K562 (cell line): ENCODE results near the gene HSF5. TPM values are rescaled to one million over a fixed set of nuclear protein-coding genes. Genes with fewer than 3 reads are reported as not detected.

Experiments
- ATAC-seq: fragments of 200-7000 bp; cut with Tn5 transposase; 3 replicates; pipeline ENCODE4 v1.9.1; 2020; ENCODE audit warnings: moderate library complexity
- BruUV-seq: library from RNA; stranded (reverse); fragments of 400-500 nt; replicated peaks from 2 replicates; lab custom pipeline; 2021; lab: Mats Ljungman, UMichigan
- CTCF ChIA-PET: fragments of 300-600 bp; formaldehyde crosslinking; extraction: SDS; loops from one replicate; lab custom pipeline; 2021; ENCODE audit warnings: low intra/inter-chr PET ratio; lab: Yijun Ruan, JAX
- POLR2A ChIA-PET: fragments of 300-600, 350-650 bp; sonication (Branson Sonifier 250); formaldehyde crosslinking; extraction: SDS; loops from one replicate; lab custom pipeline; 2021; ENCODE audit warnings: antibody characterized with exemption, inconsistent platforms; lab: Yijun Ruan, JAX
- DNase-seq, 4 experiments: peaks; one replicate each; pipeline versions ENCODE4 v3.0.0 to v3.0.0-alpha.2; 2011 to 2018; ENCODE audit warnings: low spot score in 3 of 4, mixed read lengths in 3 of 4; ENCODE audit errors: extremely low read depth in 1 of 4
- FAIRE-seq: peaks from 2 replicates; lab custom pipeline; 2011; peaks lifted over from hg19 to GRCh38; lab: Jason Lieb, UNC
- H2AFZ ChIP-seq: 2 replicates; pipeline ENCODE4 v1.6.0; 2011; ENCODE audit warnings: low read depth, low read length, control low read depth, inconsistent platforms
- H3K27ac ChIP-seq: fragments of 200-600 bp; 3 replicates; pipeline ENCODE4 v1.8.0; 2011; ENCODE audit warnings: low read depth, mild to moderate bottlenecking, control low read depth, inconsistent platforms, low read length, moderate library complexity, mixed read lengths; ENCODE audit errors: extremely low read depth
- H3K27me3 ChIP-seq, 2 experiments: fragments of 300-600 bp in 1 of 2; 2 replicates in 1 of 2; 3 replicates in 1 of 2; pipeline versions ENCODE4 v1.6.0 to v1.8.0; 2011; ENCODE audit warnings: inconsistent platforms in 2 of 2, low read length in 2 of 2, mild to moderate bottlenecking in 1 of 2, mixed read lengths in 1 of 2, moderate library complexity in 1 of 2; ENCODE audit not compliant: control insufficient read depth in 2 of 2, insufficient read depth in 2 of 2
- H3K36me3 ChIP-seq: fragments of 300-600 bp; 3 replicates; pipeline ENCODE4 v1.8.0; 2011; ENCODE audit warnings: mild to moderate bottlenecking, low read length, inconsistent platforms; ENCODE audit not compliant: control insufficient read depth, insufficient read depth
- H3K4me1 ChIP-seq, 2 experiments: fragments of 200-600 bp in 1 of 2; replicated peaks in 1 of 2; 2 replicates in 1 of 2; 3 replicates in 1 of 2; pipeline versions ENCODE4 v1.5.1 to v1.8.0; 2011; ENCODE audit warnings: inconsistent platforms in 2 of 2, low read length in 2 of 2, mild to moderate bottlenecking in 1 of 2, mixed read lengths in 1 of 2, moderate library complexity in 1 of 2; ENCODE audit not compliant: control insufficient read depth in 2 of 2, insufficient read depth in 2 of 2
- H3K4me2 ChIP-seq: 2 replicates; pipeline ENCODE4 v1.6.1; 2011; ENCODE audit warnings: low read length, control low read depth, inconsistent platforms, mixed read lengths; ENCODE audit not compliant: insufficient read depth
- H3K4me3 ChIP-seq: fragments of 200-600 bp; sonication (generic), shearing (Covaris generic); 2 replicates; pipeline ENCODE4 v1.5.1; 2016; ENCODE audit warnings: control low read depth, inconsistent platforms
- H3K79me2 ChIP-seq: fragments of 200-600 bp; 3 replicates; pipeline ENCODE4 v1.8.0; 2011; ENCODE audit warnings: low read length, inconsistent platforms; ENCODE audit not compliant: control insufficient read depth, insufficient read depth
- H3K9ac ChIP-seq, 2 experiments: 2 replicates each; pipeline versions ENCODE4 v1.6.0 to v1.6.1; 2011; ENCODE audit warnings: low read depth in 2 of 2, low read length in 2 of 2, control low read depth in 1 of 2, inconsistent platforms in 1 of 2, mild to moderate bottlenecking in 1 of 2, mixed read lengths in 1 of 2; ENCODE audit not compliant: insufficient read depth in 1 of 2
- H3K9me1 ChIP-seq: one replicate; pipeline ENCODE4 v1.6.0; 2011; ENCODE audit warnings: inconsistent platforms, mild to moderate bottlenecking, low read length, moderate library complexity; ENCODE audit not compliant: control insufficient read depth, insufficient read depth
- H3K9me3 ChIP-seq: replicated peaks from 2 replicates; pipeline ENCODE4 v1.5.1; 2011; ENCODE audit warnings: low read depth, low read length, inconsistent platforms; ENCODE audit not compliant: control insufficient read depth, insufficient read depth
- H4K20me1 ChIP-seq: replicated peaks from 2 replicates; pipeline ENCODE4 v1.6.1; 2011; ENCODE audit warnings: low read length, inconsistent platforms, mixed read lengths; ENCODE audit not compliant: control insufficient read depth, insufficient read depth
- BACH1 ChIP-seq: fragments of 200-800 bp; sonication (Bioruptor generic); IDR thresholded peaks from 2 replicates; pipeline ENCODE4 v1.6.1; 2016; ENCODE audit warnings: missing genetic modification characterization, missing compliant biosample characterization
- BDP1 ChIP-seq: IDR thresholded peaks from 3 replicates; pipeline ENCODE4 v1.6.1; 2011; ENCODE audit not compliant: insufficient read length, insufficient read depth
- CBFB ChIP-seq: sonication (generic); formaldehyde crosslinking; IDR thresholded peaks from 2 replicates; pipeline ENCODE4 v1.4.0; 2020; ENCODE audit warnings: mild to moderate bottlenecking, missing genetic modification reagents
- EP300 ChIP-seq: IDR thresholded peaks from 2 replicates; pipeline ENCODE4 v1.6.1; 2012; ENCODE audit warnings: low read length, improper control_type of control experiment
- GABPA ChIP-seq: fragments of 200-800 bp; sonication (Bioruptor generic); conservative IDR thresholded peaks from 2 replicates; pipeline ENCODE4 v1.6.1; 2016; ENCODE audit warnings: low read depth, missing genetic modification characterization, missing compliant biosample characterization
- HES1 ChIP-seq: fragments of 450-650 bp; IDR thresholded peaks from 2 replicates; pipeline ENCODE4 v1.6.1; 2016; ENCODE audit warnings: low read depth, mild to moderate bottlenecking, moderate library complexity
- HNRNPL ChIP-seq: fragments of 200-400 bp; formaldehyde crosslinking; IDR thresholded peaks from 2 replicates; pipeline ENCODE4 v1.6.1; 2017; ENCODE audit warnings: low read depth, mild to moderate bottlenecking, low read length
- KLF16 ChIP-seq: IDR thresholded peaks from 2 replicates; pipeline ENCODE4 v1.6.1; 2016; ENCODE audit warnings: antibody characterized with exemption
- NCOA1 ChIP-seq: fragments of 450-650 bp; IDR thresholded peaks from 2 replicates; pipeline ENCODE4 v1.6.1; 2016; ENCODE audit warnings: low read depth
- PHB ChIP-seq: fragments of 250-450 bp; sonication (Bioruptor Pico); IDR thresholded peaks from 2 replicates; pipeline ENCODE4 v1.5.0; 2021
- PRMT5 ChIP-seq: sonication (generic); formaldehyde crosslinking; IDR thresholded peaks from 2 replicates; pipeline ENCODE4 v1.5.0; 2020; ENCODE audit warnings: missing genetic modification reagents
- SIN3B ChIP-seq: fragments of 450-650 bp; IDR thresholded peaks from 2 replicates; pipeline ENCODE4 v1.6.1; 2017; ENCODE audit warnings: low read depth, mild to moderate bottlenecking, moderate library complexity
- SPI1 ChIP-seq: IDR thresholded peaks from 2 replicates; pipeline ENCODE4 v1.6.1; 2011; ENCODE audit warnings: low read depth, low read length, control low read depth, borderline replicate concordance
- ZNF431 ChIP-seq: sonication (generic); formaldehyde crosslinking; IDR thresholded peaks from 2 replicates; pipeline ENCODE4 v1.8.0; 2022; ENCODE audit warnings: mild to moderate bottlenecking, missing genetic modification reagents
- WGBS: fragments of 100-300 bp; shearing (Covaris generic); methylation state at CpG from one replicate; pipeline ENCODE4 v1.1.6; 2016; ENCODE audit warnings: low coverage, mixed read lengths; ENCODE audit not compliant: insufficient coverage; ENCODE audit errors: missing lambda C conversion rate; 5-methylcytosine and 5-hydroxymethylcytosine counted together
- in situ Hi-C: fragments of 300-500 bp; cut with MboI; formaldehyde crosslinking; loops from 4 replicates; pipeline ENCODE4 v1.15.0; 2018; ENCODE audit warnings: inconsistent platforms, mixed read lengths
- intact Hi-C: fragments of 100-400 bp; cut with micrococcal nuclease; formaldehyde crosslinking; loops from 2 replicates; pipeline ENCODE4 v1.14.2; 2022
- polyA plus RNA-seq, 8 experiments: library from polyadenylated mRNA; depleted of rRNA in 4 of 8; stranded (reverse) in 5 of 8; unstranded in 3 of 8; fragments of >200 nt; fragmentation: Nextera tagmentation in 2 of 8; fragmentation: Illumina TruSeq in 1 of 8; extraction: Ambion mirVana in 2 of 8; extraction: Trizol in 1 of 8; gene quantifications; 2 replicates each; pipeline versions ENCODE4 v1.2.1 to v1.2.3, GENCODE V29; 2011 to 2014; ENCODE audit warnings: inconsistent platforms in 1 of 8, missing spikeins in 1 of 8
- total RNA-seq, 7 experiments: library from RNA; depleted of rRNA in 6 of 7; stranded (reverse); fragments of >200 nt in 6 of 7; fragmentation: Illumina TruSeq in 2 of 7; extraction: Trizol in 2 of 7; gene quantifications; 2 replicates each; pipeline versions ENCODE4 v1.2.1 to v1.2.3, GENCODE V29; 2011 to 2021; ENCODE audit warnings: low replicate concordance in 1 of 7

HSF5 gene
- total and polyA plus RNA-seq, 9 of the 15 experiments (the other 6 are each of a cell fraction or from before 2014, with no cell fraction given) = 0.04 TPM; not detected in 8

GRCh38 chr17:58506354-58507080, 18.3 kb upstream of the HSF5 start:
- TF ChIP-seq NCOA1 (no peak), GABPA (tag) (no peak), BDP1 (no peak), ZNF431 (CRISPR knock-in tag) (no peak), SIN3B (no peak), SPI1 (no peak), HES1 (no peak), KLF16 (no peak), EP300 (no peak), PHB (CRISPR knock-in tag) (no peak), CBFB (no peak), PRMT5 (no peak), HNRNPL (no peak), BACH1 (tag) (no peak)
- CTCF ChIA-PET = no interaction called here
- H3K4me1 ChIP-seq = no peaks in the 10 kb centered on the region
- 0 out of 4 replicates have a peak overlapping the region, but pooled peaks of 1 of the 2 experiments have one; percentile 36 for H3K9ac ChIP-seq
- ATAC-seq (no peak), FAIRE-seq (no peak), DNase-seq (no peak)
- H3K4me3 ChIP-seq = no peak overlapping the region
- no peaks in the 10 kb centered on the region for H3K9me1 ChIP-seq
- intact Hi-C loops (no loop called here), in situ Hi-C loops (no loop called here)
- no TSS peak for BruUV-seq
- 94% methylated on average over 7 of the region's 7 CpGs for WGBS
- H3K27ac ChIP-seq = no peak overlapping the region
- no peaks in the 10 kb centered on the region for H3K79me2 ChIP-seq
- no peaks in the 10 kb centered on the region for H3K9me3 ChIP-seq
- no peak overlapping the region for H3K4me2 ChIP-seq
- no peaks in the 10 kb centered on the region for H3K27me3 ChIP-seq
- H3K36me3 ChIP-seq = peaks cover 95% of the 10 kb centered on the region
- no peaks in the 10 kb centered on the region for H4K20me1 ChIP-seq
- POLR2A ChIA-PET = interaction anchor here (0.6 to 5.4 kb wide), 6 partner anchors 9 to 525 kb away, joined by 3 to 26 read pairs (median 3); partner anchors contain the start of gene MTMR4
- no peak overlapping the region for H2AFZ ChIP-seq
